ENCODE measurements around the gene SFT2D1. TPM values are rescaled to one million over a fixed set of nuclear protein-coding genes. Genes with fewer than 3 reads are reported as not detected.

SFT2D1 gene
- total and polyA plus RNA-seq, 2 of the 4 experiments (the other 2 are of a cell fraction) = 10.2 to 45.8 TPM

DNA sequence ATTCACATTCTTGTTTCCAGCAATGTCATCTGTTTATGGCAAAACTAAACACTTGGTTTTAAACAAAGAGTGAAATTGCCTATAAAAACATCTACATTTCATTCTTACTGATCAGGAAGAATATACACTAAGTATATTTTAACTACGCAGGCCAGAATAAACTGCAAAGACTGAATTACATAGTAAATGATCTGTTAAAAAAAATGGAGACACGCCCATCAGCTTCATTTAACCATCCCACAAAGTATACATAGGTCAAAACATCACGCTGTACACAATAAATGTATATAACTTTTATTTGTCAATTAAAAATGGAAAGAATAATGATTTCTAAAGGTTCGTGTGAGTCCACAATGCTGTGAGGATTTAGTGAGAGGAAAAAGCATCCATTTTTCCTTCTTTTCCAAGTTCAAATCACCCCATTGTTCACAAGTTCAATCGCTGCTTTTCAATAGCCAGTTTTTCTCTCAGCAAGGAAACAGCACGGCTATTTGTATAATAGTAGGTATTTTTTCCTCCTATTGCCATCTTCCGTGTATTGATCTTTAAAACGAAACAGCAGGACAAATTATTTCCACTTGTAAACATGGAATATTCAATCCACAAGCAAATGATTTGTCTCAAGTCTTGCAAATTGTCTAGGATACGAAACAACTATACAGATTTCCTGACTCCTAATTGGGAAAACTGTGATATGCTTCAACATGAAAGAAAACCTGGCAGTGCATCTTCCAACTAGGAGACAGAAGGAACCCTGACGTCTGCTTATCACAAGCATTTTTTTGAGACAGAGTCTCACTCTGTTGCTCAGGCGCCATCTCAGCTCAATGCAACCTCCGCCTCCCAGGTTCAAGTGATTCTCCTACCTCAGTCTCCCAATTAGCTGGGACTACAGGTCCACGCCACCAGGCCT is 10.6 kb downstream of the SFT2D1 start:
- peaks cover 9% of the 10 kb centered on the region; the same call in 1 of the 2 replicates for H3K9me1 ChIP-seq (ENCODE audit: insufficient read depth, low read length)
- no peak overlapping the region for H3K9ac ChIP-seq (ENCODE audit: low read depth, low read length)
- H3K4me2 ChIP-seq (ENCODE audit: low read depth, low read length) = no peak overlapping the region; the same call in 1 of the 2 replicates
- H3K23ac ChIP-seq (ENCODE audit: low read depth, low read length) = no peak overlapping the region
- TF ChIP-seq BHLHE40 (IDR thresholded peaks at IDR 0.05; ENCODE audit: low read depth, low read length) (no peak), RCOR1 (IDR thresholded peaks at IDR 0.05; ENCODE audit: insufficient replicate concordance, low read length) (no peak), FOS (IDR thresholded peaks at IDR 0.05; ENCODE audit: low read depth, low read length) (no peak), NFE2L2 (IDR thresholded peaks at IDR 0.05; ENCODE audit: low read depth, low read length) (no peak), CEBPB (IDR thresholded peaks at IDR 0.05; ENCODE audit: low read depth, low read length) (no peak), RAD21 (IDR thresholded peaks at IDR 0.05; ENCODE audit: low read length) (no peak), MAFK (IDR thresholded peaks at IDR 0.05; ENCODE audit: low read depth, low read length) (no peak), SMC3 (IDR thresholded peaks at IDR 0.05; ENCODE audit: low read depth, low read length) (no peak), RFX5 (IDR thresholded peaks at IDR 0.05; ENCODE audit: low read depth, low read length) (no peak), POLR2A (IDR thresholded peaks at IDR 0.05; ENCODE audit: low read depth, low read length) (no peak)
- TF ChIP-seq, protein P1, sequence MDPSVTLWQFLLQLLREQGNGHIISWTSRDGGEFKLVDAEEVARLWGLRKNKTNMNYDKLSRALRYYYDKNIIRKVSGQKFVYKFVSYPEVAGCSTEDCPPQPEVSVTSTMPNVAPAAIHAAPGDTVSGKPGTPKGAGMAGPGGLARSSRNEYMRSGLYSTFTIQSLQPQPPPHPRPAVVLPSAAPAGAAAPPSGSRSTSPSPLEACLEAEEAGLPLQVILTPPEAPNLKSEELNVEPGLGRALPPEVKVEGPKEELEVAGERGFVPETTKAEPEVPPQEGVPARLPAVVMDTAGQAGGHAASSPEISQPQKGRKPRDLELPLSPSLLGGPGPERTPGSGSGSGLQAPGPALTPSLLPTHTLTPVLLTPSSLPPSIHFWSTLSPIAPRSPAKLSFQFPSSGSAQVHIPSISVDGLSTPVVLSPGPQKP (IDR thresholded peaks at IDR 0.05; ENCODE audit: borderline replicate concordance, low read depth, low read length) = no peak
- H2BK15ac ChIP-seq (ENCODE audit: low read depth, low read length) = no peak overlapping the region
- H2BK5ac ChIP-seq (ENCODE audit: low read depth, low read length, poor library complexity, severe bottlenecking) = no peak overlapping the region
- no peak overlapping the region for H4K91ac ChIP-seq (ENCODE audit: insufficient read depth, low read depth, low read length)
- H3K9me3 ChIP-seq (ENCODE audit: control insufficient read depth, insufficient read depth, low read length) = no peaks in the 10 kb centered on the region
- H3K27ac ChIP-seq (ENCODE audit: insufficient read depth, low read length) = no peak overlapping the region
- BruUV-seq (replicated peaks) = no TSS peak
- H3K56ac ChIP-seq (ENCODE audit: extremely low read depth, insufficient read depth, low read length) = no peak overlapping the region
- ChIA-PET CTCF (interaction anchor here (1.4 kb wide), 1 partner anchor 46 kb away, joined by 4 read pairs; no protein-coding TSS in a partner anchor), POLR2A (ENCODE audit: unreplicated experiment) (no interaction called here)
- H2AK5ac ChIP-seq (ENCODE audit: low read depth, low read length) = no peak overlapping the region
- DNase-seq = no peak
- H4K5ac ChIP-seq (ENCODE audit: low read depth, low read length) = no peak overlapping the region
- peaks cover 22% of the 10 kb centered on the region for H3K36me3 ChIP-seq (ENCODE audit: control insufficient read depth, insufficient read depth, low read length)
- H3K79me1 ChIP-seq (ENCODE audit: low read depth in 1 of 2, low read length in 2 of 2) = peaks cover 42 to 68% of the 10 kb centered on the region in 2 experiments
- dilution Hi-C loops (cut with HindIII; ENCODE audit: low sequenced_read_pairs, unreplicated experiment) = no loop called here
- H4K8ac ChIP-seq (ENCODE audit: low read depth in 2 of 2, low read length in 2 of 2) = no peak overlapping the region
- H3K4me1 ChIP-seq (ENCODE audit: control insufficient read depth, insufficient read depth, low read length) = peaks cover 11% of the 10 kb centered on the region; the same call in 1 of the 2 replicates
- no peak overlapping the region for H3K4ac ChIP-seq (ENCODE audit: low read depth, low read length)
- no peaks in the 10 kb centered on the region for H3K27me3 ChIP-seq (ENCODE audit: control insufficient read depth, insufficient read depth, low read length)
- ATAC-seq (ENCODE audit: low read depth) = peak; percentile 30; the same call in 1 of the 2 replicates
- peaks cover 69% of the 10 kb centered on the region for H4K20me1 ChIP-seq (ENCODE audit: insufficient read depth, low read length)
- no peak overlapping the region for H2AFZ ChIP-seq (replicated peaks; ENCODE audit: low read length, poor library complexity)
- H3K18ac ChIP-seq (ENCODE audit: low read depth, low read length) = no peak overlapping the region
- H3K4me3 ChIP-seq (ENCODE audit: insufficient read depth, low read depth, low read length) = no peak overlapping the region
- in situ Hi-C loops (cut with MboI; ENCODE audit: low sequenced_read_pairs) = no loop called here
- WGBS, 2 experiments (ENCODE audit: extremely low coverage in 2 of 2, insufficient read length in 1 of 2) = 79% methylated on average over 2 of the region's 13 CpGs; no CpG with 5 or more reads in 1 of the 2 experiments
- no peak overlapping the region for H2BK20ac ChIP-seq (ENCODE audit: low read depth, low read length)
- no peak overlapping the region for H3K14ac ChIP-seq (replicated peaks; ENCODE audit: low read depth, low read length)
- H2BK120ac ChIP-seq (ENCODE audit: low read depth, low read length) = no peak overlapping the region
- intact Hi-C loops (cut with micrococcal nuclease) = no loop called here
- H2AK9ac ChIP-seq (replicated peaks; ENCODE audit: low read depth, low read length, poor library complexity) = no peak overlapping the region
